Kidney (tissue), 14 donors: Measurements from ENCODE around the gene DNMT3L. TPM values are rescaled to one million over a fixed set of nuclear protein-coding genes. Genes with fewer than 3 reads are reported as not detected.

Source experiments
- DNase-seq, 5 donors: peaks; one replicate each; pipeline ENCODE4 v3.0.0-alpha.2; 2013 to 2020
- FAIRE-seq: peaks from 2 replicates; lab custom pipeline; 2012; peaks lifted over from hg19 to GRCh38; lab: Jason Lieb, UNC
- H3K27ac ChIP-seq, 2 donors: one replicate each; pipeline ENCODE4 v1.7.0; 2013; ENCODE audit warnings: low read depth in 2 of 2, low read length in 2 of 2, inconsistent platforms in 1 of 2
- H3K27me3 ChIP-seq: one replicate; pipeline ENCODE4 v1.7.1; 2013; ENCODE audit warnings: low read length, inconsistent platforms; ENCODE audit not compliant: control insufficient read depth, insufficient read depth
- H3K36me3 ChIP-seq, 3 donors: one replicate each; pipeline versions ENCODE4 v1.7.0 to v1.7.1; 2013; ENCODE audit warnings: low read length in 3 of 3, control low read depth in 1 of 3, inconsistent platforms in 1 of 3; ENCODE audit not compliant: insufficient read depth in 3 of 3, control insufficient read depth in 2 of 3
- H3K4me1 ChIP-seq, 3 donors: one replicate each; pipeline versions ENCODE4 v1.7.0 to v1.7.1; 2013; ENCODE audit warnings: low read length in 3 of 3, inconsistent platforms in 1 of 3, low read depth in 1 of 3; ENCODE audit not compliant: control insufficient read depth in 2 of 3, insufficient read depth in 2 of 3
- H3K4me3 ChIP-seq, 3 donors: one replicate each; pipeline versions ENCODE4 v1.7.0 to v1.8.1; 2013; ENCODE audit warnings: low read length in 3 of 3, control low read depth in 1 of 3, inconsistent platforms in 1 of 3
- H3K9ac ChIP-seq, 3 donors: one replicate each; pipeline versions ENCODE4 v1.7.0 to v1.7.1; 2013; ENCODE audit warnings: low read length in 3 of 3, control low read depth in 1 of 3, inconsistent platforms in 1 of 3
- H3K9me3 ChIP-seq, 3 donors: one replicate each; pipeline versions ENCODE4 v1.7.0 to v1.7.1; 2013; ENCODE audit warnings: low read length in 3 of 3, control low read depth in 1 of 3, inconsistent platforms in 1 of 3; ENCODE audit not compliant: control insufficient read depth in 2 of 3, insufficient read depth in 1 of 3
- intact Hi-C: fragments of 100-400 bp; cut with DNase I; formaldehyde crosslinking; loops from one replicate; pipeline ENCODE4 v1.11.1; 2022
- polyA plus RNA-seq: library from polyadenylated mRNA; stranded (reverse); fragments of 350-450 nt; fragmentation: Illumina TruSeq; extraction: RNeasy Lipid Tissue Mini Kit (QIAGEN cat#74804); gene quantifications from one replicate; pipeline ENCODE4 v1.2.3, GENCODE V29; 2014; ENCODE audit warnings: low read depth, low replicate concordance; ENCODE audit not compliant: insufficient read depth
- total RNA-seq: library from RNA; stranded (reverse); fragmentation: NEBNext Ultra II Directional; extraction: Animal tissue kit (Norgen Biotek cat#: 25700); gene quantifications from one replicate; pipeline ENCODE4 v1.2.1, GENCODE V29; 2021
- TF ChIP-seq, protein P1 (sequence below): IDR thresholded peaks from 3 replicates; pipeline ENCODE4 v1.5.1; 2012; ENCODE audit warnings: mild to moderate bottlenecking, moderate library complexity, borderline replicate concordance; ENCODE audit not compliant: insufficient read depth; ENCODE audit errors: extremely low read depth
- donor health status: control.
- donor health status: control.
- donor health status: control.
- donor health status: control.
- donor health status: control.
- donor health status: DM: yes; HTN: yes; CAD: no.
- donor health status: Normal renal cell carcinoma (clear cell type).

The DNMT3L gene
- total and polyA plus RNA-seq, 2 donors from 2014 or later, result 0.47 TPM; not detected in 1

DNA sequence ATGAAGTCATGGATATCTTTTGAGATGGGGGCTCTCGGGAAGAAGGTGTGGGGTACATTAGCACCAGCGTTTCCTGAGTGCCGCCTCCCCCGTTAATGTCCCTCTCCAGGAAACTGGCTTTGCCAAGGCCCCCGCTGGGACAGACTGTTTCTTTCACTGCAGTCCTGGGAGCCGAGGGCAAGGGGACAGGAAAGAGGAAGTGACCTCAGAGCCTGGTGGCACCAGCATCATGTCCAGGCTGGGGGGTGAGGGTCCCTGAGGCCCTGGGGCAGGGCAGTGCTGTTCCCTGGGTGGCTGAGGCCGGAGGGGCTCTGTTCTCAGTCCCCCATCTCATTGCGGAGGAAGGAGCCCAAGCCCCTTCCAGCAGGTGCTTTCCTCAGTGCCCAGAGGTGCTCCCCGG lies 44.0 kb upstream of the DNMT3L start:
- H3K36me3 ChIP-seq, result peaks cover 0 to 8% (median 4%) of the 10 kb centered on the region in 3 donors
- H3K9me3 ChIP-seq, result no peaks in the 10 kb centered on the region
- intact Hi-C loops, result no loop called here
- peak overlapping the region; percentile 89 to 94 for H3K27ac ChIP-seq
- peaks cover 0 to 46% (median 27%) of the 10 kb centered on the region in 3 donors for H3K4me1 ChIP-seq
- no peaks in the 10 kb centered on the region for H3K27me3 ChIP-seq
- H3K9ac ChIP-seq, result peak overlapping the region in 1 of 3 donors; percentile 61
- no peak for DNase-seq
- no peak for FAIRE-seq
- H3K4me3 ChIP-seq, result peak overlapping the region in 1 of 3 donors; percentile 8
- TF ChIP-seq, protein P1, sequence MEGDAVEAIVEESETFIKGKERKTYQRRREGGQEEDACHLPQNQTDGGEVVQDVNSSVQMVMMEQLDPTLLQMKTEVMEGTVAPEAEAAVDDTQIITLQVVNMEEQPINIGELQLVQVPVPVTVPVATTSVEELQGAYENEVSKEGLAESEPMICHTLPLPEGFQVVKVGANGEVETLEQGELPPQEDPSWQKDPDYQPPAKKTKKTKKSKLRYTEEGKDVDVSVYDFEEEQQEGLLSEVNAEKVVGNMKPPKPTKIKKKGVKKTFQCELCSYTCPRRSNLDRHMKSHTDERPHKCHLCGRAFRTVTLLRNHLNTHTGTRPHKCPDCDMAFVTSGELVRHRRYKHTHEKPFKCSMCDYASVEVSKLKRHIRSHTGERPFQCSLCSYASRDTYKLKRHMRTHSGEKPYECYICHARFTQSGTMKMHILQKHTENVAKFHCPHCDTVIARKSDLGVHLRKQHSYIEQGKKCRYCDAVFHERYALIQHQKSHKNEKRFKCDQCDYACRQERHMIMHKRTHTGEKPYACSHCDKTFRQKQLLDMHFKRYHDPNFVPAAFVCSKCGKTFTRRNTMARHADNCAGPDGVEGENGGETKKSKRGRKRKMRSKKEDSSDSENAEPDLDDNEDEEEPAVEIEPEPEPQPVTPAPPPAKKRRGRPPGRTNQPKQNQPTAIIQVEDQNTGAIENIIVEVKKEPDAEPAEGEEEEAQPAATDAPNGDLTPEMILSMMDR, result no peak

DNA sequence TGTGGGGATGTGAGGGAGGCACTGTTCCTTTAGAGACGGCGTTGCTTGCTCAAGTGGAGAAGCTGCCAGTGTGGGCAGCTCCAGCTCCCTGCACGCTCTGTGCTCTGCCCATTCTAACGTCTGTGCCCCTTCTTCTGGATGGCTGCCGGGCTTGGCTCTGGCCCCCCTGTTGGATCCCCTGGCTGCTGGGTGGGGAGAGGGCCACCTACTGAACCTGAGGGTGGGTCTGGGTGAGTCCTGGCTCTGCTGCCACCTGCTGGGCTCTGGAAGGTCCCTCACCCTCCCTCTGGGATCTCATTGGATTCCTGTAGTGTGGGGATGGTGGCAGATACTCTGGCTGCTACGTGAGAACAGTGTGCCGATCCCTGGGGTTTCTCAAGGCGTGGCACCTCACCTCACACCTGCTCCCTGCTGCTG lies 43.2 kb upstream of the DNMT3L start:
- no peaks in the 10 kb centered on the region for H3K9me3 ChIP-seq
- peaks cover 0 to 47% (median 27%) of the 10 kb centered on the region in 3 donors for H3K4me1 ChIP-seq
- intact Hi-C loops, result no loop called here
- H3K36me3 ChIP-seq, result peaks cover 0 to 6% (median 4%) of the 10 kb centered on the region in 3 donors
- H3K27me3 ChIP-seq, result no peaks in the 10 kb centered on the region
- peak overlapping the region; percentile 89 to 94 for H3K27ac ChIP-seq
- peak overlapping the region in 1 of 3 donors; percentile 32 for H3K4me3 ChIP-seq
- peak overlapping the region in 2 of 3 donors; percentile 44 to 61 for H3K9ac ChIP-seq
- TF ChIP-seq, protein P1, result peak; percentile 60
- FAIRE-seq (no peak), DNase-seq (peak in 4 of 5 donors; percentile 78 to 89 (median 84))

DNA sequence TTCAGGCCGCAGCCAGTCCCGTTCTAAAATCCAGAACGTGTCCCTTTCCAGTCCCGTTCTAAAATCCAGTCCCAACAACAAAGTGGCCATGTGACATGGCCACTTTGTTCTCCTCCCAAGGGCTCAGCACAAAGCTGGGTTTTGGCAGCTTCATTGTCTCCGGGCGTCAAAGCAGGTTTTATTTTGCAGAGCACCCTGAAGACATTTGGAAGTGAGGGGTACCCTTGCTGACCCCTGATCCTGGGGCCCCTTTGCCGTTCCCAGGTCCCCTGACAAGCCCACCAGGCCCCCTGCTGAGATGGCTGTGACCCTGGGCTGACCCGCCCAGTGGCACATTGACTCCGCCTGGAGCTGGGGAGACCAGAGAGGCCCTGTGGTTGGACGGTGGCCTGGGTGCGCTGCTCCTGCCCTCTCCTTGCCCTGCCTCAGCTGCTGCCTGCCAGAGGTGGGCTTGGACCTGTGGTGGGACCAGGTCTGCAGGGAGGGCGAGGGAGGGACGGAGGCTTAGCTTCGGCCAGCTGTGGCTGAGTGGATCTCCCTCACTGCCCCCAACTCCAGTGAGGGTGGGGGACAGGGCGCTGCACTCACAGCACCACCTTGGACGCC lies 42.4 kb upstream of the DNMT3L start:
- no peaks in the 10 kb centered on the region for H3K27me3 ChIP-seq
- peak overlapping the region; percentile 89 to 94 for H3K27ac ChIP-seq
- TF ChIP-seq, protein P1, result no peak
- H3K9me3 ChIP-seq, result no peaks in the 10 kb centered on the region
- peaks cover 0 to 50% (median 27%) of the 10 kb centered on the region in 3 donors for H3K4me1 ChIP-seq
- peaks cover 0 to 4% (median 4%) of the 10 kb centered on the region in 3 donors for H3K36me3 ChIP-seq
- DNase-seq (peak in 1 of 5 donors; percentile 76), FAIRE-seq (no peak)
- H3K4me3 ChIP-seq, result peak overlapping the region in 1 of 3 donors; percentile 23
- H3K9ac ChIP-seq, result peak overlapping the region in 2 of 3 donors; percentile 13 to 30
- intact Hi-C loops, result no loop called here
